Lower leg skin (tissue), 3 donors: Measurements from ENCODE around the gene PLXNC1.

Experiments used
- CTCF ChIP-seq, 3 donors: fragments of 450-650 bp; IDR thresholded peaks; one replicate each; pipeline ENCODE4 v1.5.1; 2016; ENCODE audit warnings: antibody characterized with exemption in 3 of 3, mild to moderate bottlenecking in 3 of 3, moderate library complexity in 2 of 3
- POLR2A ChIP-seq, 2 donors: fragments of 450-650 bp; IDR thresholded peaks; one replicate each; pipeline ENCODE4 v1.6.1; 2016 to 2017; ENCODE audit warnings: antibody characterized with exemption in 2 of 2, mild to moderate bottlenecking in 1 of 2, moderate library complexity in 1 of 2

- TF ChIP-seq CTCF (IDR thresholded peaks at IDR 0.05) (no peak), POLR2A (IDR thresholded peaks at IDR 0.05) (no peak)
Measured at GRCh38 chr12:94171595-94171930, 23.2 kb downstream of the PLXNC1 start.
